ENCODE results near the gene VCX.
"Not testable (repeated sequence)": the region's sequence is repeated elsewhere in the genome, so short reads cannot be mapped to it uniquely, and the experiment has no call there.

VCX gene

GRCh38 chrX:7842871-7843270, at the start of gene VCX:
VCX (plus strand) TSS chrX:7843171; CDS start chrX:7843204, 33 bp downstream.
- DNase-seq (ENCODE audit: low read depth); in situ Hi-C loops (cut with HindIII; ENCODE audit: low sequenced_read_pairs); H3K4me3 ChIP-seq (ENCODE audit: low read depth, low read length): not testable (repeated sequence)

DNA sequence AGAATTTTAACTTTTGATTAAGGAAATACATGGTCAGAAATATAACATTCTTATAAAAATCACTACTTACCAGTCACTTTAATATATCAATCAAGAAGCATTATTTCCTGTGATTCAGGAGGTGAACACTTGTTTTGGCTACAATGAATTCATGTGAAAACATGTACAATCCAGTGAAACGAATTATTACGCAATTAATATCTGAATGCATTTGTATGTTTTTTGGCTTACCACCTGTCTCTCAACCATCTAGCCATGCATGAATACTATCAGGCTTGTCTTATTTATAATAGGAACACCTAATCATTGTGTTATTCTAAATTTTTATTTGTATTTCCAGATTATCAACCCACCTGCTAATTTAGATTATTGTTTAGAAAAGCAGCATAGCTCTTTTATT, 44.6 kb upstream of the VCX start:
- no peak for DNase-seq (ENCODE audit: low read depth)
- H3K4me3 ChIP-seq (ENCODE audit: low read depth, low read length), result no peak overlapping the region
- in situ Hi-C loops (cut with HindIII; ENCODE audit: low sequenced_read_pairs), result no loop called here
- TF ChIP-seq, protein P1, sequence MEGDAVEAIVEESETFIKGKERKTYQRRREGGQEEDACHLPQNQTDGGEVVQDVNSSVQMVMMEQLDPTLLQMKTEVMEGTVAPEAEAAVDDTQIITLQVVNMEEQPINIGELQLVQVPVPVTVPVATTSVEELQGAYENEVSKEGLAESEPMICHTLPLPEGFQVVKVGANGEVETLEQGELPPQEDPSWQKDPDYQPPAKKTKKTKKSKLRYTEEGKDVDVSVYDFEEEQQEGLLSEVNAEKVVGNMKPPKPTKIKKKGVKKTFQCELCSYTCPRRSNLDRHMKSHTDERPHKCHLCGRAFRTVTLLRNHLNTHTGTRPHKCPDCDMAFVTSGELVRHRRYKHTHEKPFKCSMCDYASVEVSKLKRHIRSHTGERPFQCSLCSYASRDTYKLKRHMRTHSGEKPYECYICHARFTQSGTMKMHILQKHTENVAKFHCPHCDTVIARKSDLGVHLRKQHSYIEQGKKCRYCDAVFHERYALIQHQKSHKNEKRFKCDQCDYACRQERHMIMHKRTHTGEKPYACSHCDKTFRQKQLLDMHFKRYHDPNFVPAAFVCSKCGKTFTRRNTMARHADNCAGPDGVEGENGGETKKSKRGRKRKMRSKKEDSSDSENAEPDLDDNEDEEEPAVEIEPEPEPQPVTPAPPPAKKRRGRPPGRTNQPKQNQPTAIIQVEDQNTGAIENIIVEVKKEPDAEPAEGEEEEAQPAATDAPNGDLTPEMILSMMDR (IDR thresholded peaks at IDR 0.05; ENCODE audit: low read depth, low read length, missing control alignments), result no peak

GRCh38 chrX:7801711-7802110, 41.3 kb upstream of the VCX start:
- H3K4me3 ChIP-seq (ENCODE audit: low read depth, low read length), result no peak overlapping the region
- in situ Hi-C loops (cut with HindIII; ENCODE audit: low sequenced_read_pairs), result no loop called here
- DNase-seq (ENCODE audit: low read depth), result peak; percentile 11
- TF ChIP-seq, protein P1 (IDR thresholded peaks at IDR 0.05; ENCODE audit: low read depth, low read length, missing control alignments), result no peak

GRCh38 chrX:7815166-7815805, 27.7 kb upstream of the VCX start:
- H3K4me3 ChIP-seq (ENCODE audit: low read depth, low read length), result no peak overlapping the region
- no peak for DNase-seq (ENCODE audit: low read depth)
- in situ Hi-C loops (cut with HindIII; ENCODE audit: low sequenced_read_pairs), result no loop called here
- TF ChIP-seq, protein P1 (IDR thresholded peaks at IDR 0.05; ENCODE audit: low read depth, low read length, missing control alignments), result no peak

- H3K4me3 ChIP-seq (ENCODE audit: low read depth, low read length), result no peak overlapping the region
- DNase-seq (ENCODE audit: low read depth), result no peak
- TF ChIP-seq, protein P1 (IDR thresholded peaks at IDR 0.05; ENCODE audit: low read depth, low read length, missing control alignments), result peak; percentile 7
- in situ Hi-C loops (cut with HindIII; ENCODE audit: low sequenced_read_pairs), result no loop called here
These were observed 14.4 kb upstream of the VCX start for GRCh38 chrX:7828594-7828993.

GRCh38 chrX:7841084-7841805, 1.7 kb upstream of the VCX start:
- no peak for DNase-seq (ENCODE audit: low read depth)
- TF ChIP-seq, protein P1 (IDR thresholded peaks at IDR 0.05; ENCODE audit: low read depth, low read length, missing control alignments), result no peak
- in situ Hi-C loops (cut with HindIII; ENCODE audit: low sequenced_read_pairs), result no loop called here
- H3K4me3 ChIP-seq (ENCODE audit: low read depth, low read length), result no peak overlapping the region

GRCh38 chrX:7852166-7852565, 9.2 kb downstream of the VCX start:
- in situ Hi-C loops (cut with HindIII; ENCODE audit: low sequenced_read_pairs), result no loop called here
- no peak for DNase-seq (ENCODE audit: low read depth)
- TF ChIP-seq, protein P1 (IDR thresholded peaks at IDR 0.05; ENCODE audit: low read depth, low read length, missing control alignments), result no peak
- H3K4me3 ChIP-seq (ENCODE audit: low read depth, low read length), result no peak overlapping the region

Measured in astrocyte of the cerebellum (primary cell).